Muscle layer of colon (tissue), 2 donors: ENCODE measurements around the gene ASB18.
"Not testable (repeated sequence)": the region's sequence is repeated elsewhere in the genome, so short reads cannot be mapped to it uniquely, and the experiment has no call there.

Experiments used
- H3K27ac ChIP-seq: one replicate; pipeline ENCODE4 v1.7.0; 2013; ENCODE audit warnings: low read depth, mild to moderate bottlenecking, low read length, moderate library complexity
- H3K27me3 ChIP-seq, 2 donors: one replicate each; pipeline ENCODE4 v1.7.0; 2013; ENCODE audit warnings: low read length in 2 of 2, mild to moderate bottlenecking in 2 of 2; ENCODE audit not compliant: insufficient read depth in 2 of 2, control insufficient read depth in 1 of 2
- H3K36me3 ChIP-seq: one replicate; pipeline ENCODE4 v1.7.0; 2013; ENCODE audit warnings: mild to moderate bottlenecking, low read length; ENCODE audit not compliant: insufficient read depth
- H3K4me1 ChIP-seq: one replicate; pipeline ENCODE4 v1.7.0; 2013; ENCODE audit warnings: mild to moderate bottlenecking, low read length; ENCODE audit not compliant: insufficient read depth
- H3K4me3 ChIP-seq, 2 donors: one replicate each; pipeline ENCODE4 v1.7.0; 2013; ENCODE audit warnings: low read length in 2 of 2, low read depth in 1 of 2, mild to moderate bottlenecking in 1 of 2, moderate library complexity in 1 of 2
- H3K9ac ChIP-seq: one replicate; pipeline ENCODE4 v1.7.0; 2013; ENCODE audit warnings: low read length
- H3K9me3 ChIP-seq: one replicate; pipeline ENCODE4 v1.7.0; 2013; ENCODE audit warnings: mild to moderate bottlenecking, low read length
- donor health status: abdominal sarcoma.
- donor health status: Adenocarcinoma of cecum.

ASB18 gene

GRCh38 chr2:236295481-236295880 is 31.3 kb upstream of the ASB18 start:
- no peak overlapping the region for H3K27ac ChIP-seq
- H3K9me3 ChIP-seq = no peaks in the 10 kb centered on the region
- H3K4me3 ChIP-seq = no peak overlapping the region
- no peaks in the 10 kb centered on the region for H3K27me3 ChIP-seq
- H3K36me3 ChIP-seq = no peaks in the 10 kb centered on the region
- H3K4me1 ChIP-seq = no peaks in the 10 kb centered on the region
- H3K9ac ChIP-seq = no peak overlapping the region

- H3K9me3 ChIP-seq = no peaks in the 10 kb centered on the region
- no peaks in the 10 kb centered on the region for H3K27me3 ChIP-seq
- no peak overlapping the region for H3K4me3 ChIP-seq
- H3K4me1 ChIP-seq = no peaks in the 10 kb centered on the region
- no peaks in the 10 kb centered on the region for H3K36me3 ChIP-seq
- H3K27ac ChIP-seq = no peak overlapping the region
- H3K9ac ChIP-seq = no peak overlapping the region
These were observed 30.4 kb upstream of the ASB18 start for GRCh38 chr2:236294647-236295046.

GRCh38 chr2:236293241-236293810 is 29.1 kb upstream of the ASB18 start:
- H3K27ac ChIP-seq = no peak overlapping the region
- H3K27me3 ChIP-seq = no peaks in the 10 kb centered on the region
- no peak overlapping the region for H3K9ac ChIP-seq
- no peaks in the 10 kb centered on the region for H3K4me1 ChIP-seq
- H3K4me3 ChIP-seq = no peak overlapping the region
- no peaks in the 10 kb centered on the region for H3K9me3 ChIP-seq
- H3K36me3 ChIP-seq = no peaks in the 10 kb centered on the region

- Histone ChIP-seq H3K36me3 (no peaks in the 10 kb centered on the region), H3K27ac (no peak overlapping the region), H3K4me1 (no peaks in the 10 kb centered on the region), H3K4me3 (no peak overlapping the region), H3K9me3 (no peaks in the 10 kb centered on the region), H3K9ac (no peak overlapping the region), H3K27me3 (peaks cover 0 to 5% of the 10 kb centered on the region in 2 donors)
These were observed 27.7 kb upstream of the ASB18 start for GRCh38 chr2:236291911-236292310.

- no peak overlapping the region for H3K27ac ChIP-seq
- H3K27me3 ChIP-seq = peaks cover 0 to 5% of the 10 kb centered on the region in 2 donors
- H3K4me1 ChIP-seq = no peaks in the 10 kb centered on the region
These were observed 27.3 kb upstream of the ASB18 start for GRCh38 chr2:236291476-236291875.

GRCh38 chr2:236290742-236291425 is 26.7 kb upstream of the ASB18 start:
- Histone ChIP-seq H3K9ac (no peak overlapping the region), H3K4me1 (no peaks in the 10 kb centered on the region), H3K36me3 (no peaks in the 10 kb centered on the region), H3K9me3 (no peaks in the 10 kb centered on the region), H3K4me3 (no peak overlapping the region), H3K27me3 (peaks cover 0 to 5% of the 10 kb centered on the region in 2 donors), H3K27ac (no peak overlapping the region)

More at GRCh38 chr2:236291476-236291875, 27.3 kb upstream of the ASB18 start:
- Histone ChIP-seq H3K9me3 (no peaks in the 10 kb centered on the region), H3K36me3 (no peaks in the 10 kb centered on the region), H3K4me3 (no peak overlapping the region), H3K9ac (no peak overlapping the region)

- H3K4me3 ChIP-seq = no peak overlapping the region
- H3K4me1 ChIP-seq = no peaks in the 10 kb centered on the region
- no peak overlapping the region for H3K27ac ChIP-seq
- peaks cover 0 to 5% of the 10 kb centered on the region in 2 donors for H3K27me3 ChIP-seq
- no peaks in the 10 kb centered on the region for H3K9me3 ChIP-seq
- H3K36me3 ChIP-seq = no peaks in the 10 kb centered on the region
- no peak overlapping the region for H3K9ac ChIP-seq
These were observed 25.7 kb upstream of the ASB18 start for GRCh38 chr2:236289766-236290462.

- not testable (repeated sequence) for H3K36me3 ChIP-seq, H3K27me3 ChIP-seq, H3K4me3 ChIP-seq
These were observed 24.2 kb upstream of the ASB18 start for GRCh38 chr2:236288373-236288772.

GRCh38 chr2:236287656-236288055 is 23.4 kb upstream of the ASB18 start:
- H3K4me3 ChIP-seq = no peak overlapping the region

More at GRCh38 chr2:236288373-236288772, 24.2 kb upstream of the ASB18 start:
- not testable (repeated sequence) for H3K4me1 ChIP-seq, H3K9ac ChIP-seq, H3K27ac ChIP-seq, H3K9me3 ChIP-seq

GRCh38 chr2:236286873-236287545 is 22.8 kb upstream of the ASB18 start:
- Histone ChIP-seq H3K4me3 (no peak overlapping the region), H3K9me3 (no peaks in the 10 kb centered on the region), H3K4me1 (no peaks in the 10 kb centered on the region), H3K27ac (no peak overlapping the region), H3K9ac (no peak overlapping the region), H3K36me3 (no peaks in the 10 kb centered on the region), H3K27me3 (peaks cover 0 to 5% of the 10 kb centered on the region in 2 donors)

More at GRCh38 chr2:236287656-236288055, 23.4 kb upstream of the ASB18 start:
- Histone ChIP-seq H3K36me3 (no peaks in the 10 kb centered on the region), H3K9me3 (no peaks in the 10 kb centered on the region), H3K27ac (no peak overlapping the region), H3K9ac (no peak overlapping the region), H3K4me1 (no peaks in the 10 kb centered on the region), H3K27me3 (peaks cover 0 to 5% of the 10 kb centered on the region in 2 donors)

GRCh38 chr2:236284208-236284607 is 20.0 kb upstream of the ASB18 start:
- Histone ChIP-seq H3K27me3 (peaks cover 0 to 5% of the 10 kb centered on the region in 2 donors), H3K9me3 (no peaks in the 10 kb centered on the region), H3K9ac (no peak overlapping the region), H3K4me1 (no peaks in the 10 kb centered on the region), H3K36me3 (no peaks in the 10 kb centered on the region), H3K27ac (no peak overlapping the region), H3K4me3 (no peak overlapping the region)
